SK-MEL-5 (cell line): Measurements from ENCODE around the gene MINDY4B. TPM values are rescaled to one million over a fixed set of nuclear protein-coding genes. Genes with fewer than 3 reads are reported as not detected.

ENCODE experiments used
- DNase-seq: peaks from one replicate; pipeline ENCODE4 v3.0.0-alpha.2; 2016; ENCODE audit warnings: low read depth, low spot score
- in situ Hi-C: cut with HindIII; loops from 2 replicates; pipeline ENCODE4 v1.10.0; 2016; ENCODE audit warnings: low sequenced_read_pairs, high pct_unique_total_duplicates, low pct_unique_long_range_greater_than_20kb
- total RNA-seq: library from RNA; depleted of rRNA; stranded (reverse); fragments of >200 nt; shearing (Covaris generic); gene quantifications from 2 replicates; pipeline ENCODE4 v1.2.3, GENCODE V29; 2014; rRNA removed

MINDY4B gene
- total RNA-seq, 1 experiment from 2014 or later: not detected

DNA sequence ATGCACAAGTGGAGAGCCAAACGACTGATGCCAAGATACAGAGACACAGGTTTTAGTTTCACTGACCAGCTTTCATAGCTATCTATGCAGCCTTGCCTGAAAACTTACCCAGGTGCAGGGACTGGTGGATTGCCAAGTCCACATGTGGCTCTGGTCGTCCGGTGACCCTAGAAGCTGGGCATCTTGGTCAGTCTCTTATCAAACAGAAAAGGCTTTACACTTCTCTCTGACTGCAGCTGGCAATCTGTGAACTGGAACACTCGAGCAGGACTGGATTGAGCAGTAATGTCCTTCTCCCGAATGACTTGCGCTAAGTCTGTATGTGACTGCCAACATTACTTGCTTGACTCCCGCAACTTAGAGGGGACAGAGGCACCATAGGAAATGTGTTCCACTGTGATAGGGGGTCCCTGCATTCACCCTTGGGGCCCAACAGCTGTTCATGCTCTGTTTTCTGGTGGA, 79.3 kb downstream of the MINDY4B start:
- in situ Hi-C loops: no loop called here
- no peak for DNase-seq

DNA sequence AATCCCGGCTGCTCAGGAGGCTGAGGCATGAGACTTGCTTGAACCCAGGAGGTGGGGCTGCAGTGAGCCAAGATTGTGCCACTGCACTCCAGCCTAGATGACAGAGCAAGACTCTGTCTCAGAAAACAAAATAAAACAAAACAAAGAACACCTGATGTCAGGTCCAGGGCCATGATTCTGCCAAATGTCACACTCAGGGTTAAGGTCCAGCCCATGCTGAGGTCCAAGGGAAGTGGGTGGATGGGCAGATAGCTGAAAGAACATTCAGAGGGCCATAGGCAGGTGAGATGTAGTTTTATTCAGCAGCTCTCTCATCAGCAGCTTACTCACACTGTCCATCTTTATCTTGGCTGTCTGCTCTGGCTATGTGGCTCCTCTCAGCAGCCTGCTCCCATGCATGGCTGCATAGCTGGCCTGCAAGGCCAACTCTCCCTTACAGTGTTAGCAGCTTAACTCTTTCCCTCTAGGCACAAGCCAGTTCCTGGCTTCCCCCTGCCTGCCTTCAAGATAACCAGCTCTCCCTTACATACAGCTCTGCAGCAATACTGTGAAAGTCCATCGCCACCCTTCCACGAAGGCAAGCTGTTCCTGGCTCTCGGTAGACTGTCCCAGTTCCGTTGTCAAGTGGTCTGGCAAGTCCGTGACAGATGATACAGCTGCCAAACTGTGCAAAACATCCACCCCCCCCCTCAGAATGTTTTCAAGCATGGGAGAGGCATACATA, 79.9 kb downstream of the MINDY4B start:
- no peak for DNase-seq
- in situ Hi-C loops: no loop called here

DNA sequence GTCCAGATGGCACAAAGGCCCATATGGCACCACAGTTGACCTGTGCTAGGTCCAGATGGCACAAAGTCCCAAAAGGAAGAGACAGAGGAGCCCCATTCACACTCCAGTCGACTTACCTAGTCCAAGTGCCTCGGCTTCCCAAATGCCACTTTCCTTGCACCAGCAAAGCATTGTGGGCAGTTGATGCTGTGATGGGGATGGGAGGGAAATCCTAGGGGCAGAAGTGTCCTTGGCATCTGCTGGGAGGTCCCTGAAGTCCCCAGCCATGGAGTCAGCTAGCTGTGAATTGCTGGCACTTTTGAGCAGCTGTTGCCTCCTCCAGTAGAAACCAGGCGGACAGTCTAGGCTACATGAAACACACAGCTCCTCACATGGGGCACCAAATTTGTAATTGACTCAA, 82.0 kb downstream of the MINDY4B start:
- in situ Hi-C loops: no loop called here
- DNase-seq: no peak

DNA sequence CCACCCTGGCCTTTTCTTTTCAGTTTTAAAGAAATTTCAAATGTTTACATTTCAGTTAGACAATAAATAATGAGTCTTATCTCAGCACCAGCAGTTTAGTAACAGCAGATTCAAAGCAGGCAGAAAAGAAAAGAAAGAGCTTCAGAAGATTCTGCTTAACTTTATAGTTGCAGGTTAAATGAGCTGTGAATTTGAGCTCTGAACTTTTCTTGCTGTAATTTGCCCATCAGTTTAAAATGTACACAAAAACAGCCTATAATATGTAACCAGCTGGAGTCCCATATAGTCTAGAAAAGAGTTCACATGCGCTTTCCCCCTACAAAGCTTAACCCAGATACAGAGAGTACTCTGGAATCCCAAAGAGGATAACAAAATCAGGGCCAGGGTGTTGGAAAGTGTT, 82.6 kb downstream of the MINDY4B start:
- in situ Hi-C loops: no loop called here
- DNase-seq: no peak

Other genes with a start within 250 kb of the MINDY4B start
- gene ERICH6, start 201.5 kb downstream of the MINDY4B start, total RNA-seq: not detected in 2 replicates
- gene SIAH2, start 142.3 kb downstream of the MINDY4B start, total RNA-seq: 19.5 and 22.1 TPM in 2 replicates
- not detected in 2 replicates for gene CLRN1, start 67.3 kb upstream of the MINDY4B start, total RNA-seq
- 0.72 and 0.92 TPM in 2 replicates for gene MED12L, start 180.2 kb upstream of the MINDY4B start, total RNA-seq